KMS-11 (cell line): ENCODE measurements around the gene TMEM19.

ENCODE experiments used
- H2AFZ ChIP-seq: fragments of 200-600 bp; sonication (generic); 2 replicates; pipeline ENCODE4 v1.6.1; 2016; ENCODE audit warnings: antibody characterized with exemption, mixed run types, low read depth
- H3K27ac ChIP-seq: fragments of 200-600 bp; sonication (generic); 2 replicates; pipeline ENCODE4 v1.6.1; 2016; ENCODE audit warnings: mild to moderate bottlenecking, mixed run types
- H3K27me3 ChIP-seq: fragments of 200-600 bp; sonication (generic); 2 replicates; pipeline ENCODE4 v1.6.1; 2017; ENCODE audit warnings: mild to moderate bottlenecking, low read depth, mixed run types, moderate library complexity; ENCODE audit not compliant: insufficient read depth
- H3K36me3 ChIP-seq: fragments of 200-600 bp; sonication (generic); 2 replicates; pipeline ENCODE4 v1.6.1; 2017; ENCODE audit warnings: mild to moderate bottlenecking, mixed run types; ENCODE audit not compliant: insufficient read depth
- H3K4me1 ChIP-seq: fragments of 200-600 bp; sonication (generic); 2 replicates; pipeline ENCODE4 v1.6.1; 2016; ENCODE audit warnings: mild to moderate bottlenecking, low read depth, mixed run types; ENCODE audit not compliant: poor library complexity, severe bottlenecking
- H3K4me2 ChIP-seq: fragments of 200-600 bp; sonication (generic); 2 replicates; pipeline ENCODE4 v1.7.0; 2016; ENCODE audit warnings: mild to moderate bottlenecking, mixed run types
- H3K4me3 ChIP-seq: fragments of 200-600 bp; sonication (generic); IDR thresholded peaks from 2 replicates; pipeline ENCODE4 v1.6.1; 2017; ENCODE audit warnings: low read depth, low read length, mixed read lengths; ENCODE audit not compliant: insufficient read depth
- H3K79me2 ChIP-seq: fragments of 200-600 bp; sonication (generic); 2 replicates; pipeline ENCODE4 v1.6.1; 2016; ENCODE audit warnings: low read depth, mixed run types; ENCODE audit not compliant: insufficient read depth
- H3K9ac ChIP-seq: fragments of 200-600 bp; sonication (generic); 2 replicates; pipeline ENCODE4 v1.6.1; 2016; ENCODE audit warnings: mild to moderate bottlenecking, mixed run types
- H4K20me1 ChIP-seq: fragments of 200-600 bp; sonication (generic); 2 replicates; pipeline ENCODE4 v1.6.1; 2016; ENCODE audit warnings: mild to moderate bottlenecking, mixed run types; ENCODE audit not compliant: insufficient read depth
- CTCF ChIP-seq: fragments of 200-600 bp; sonication (generic); conservative IDR thresholded peaks from 2 replicates; pipeline ENCODE4 v1.6.1; 2017; ENCODE audit warnings: low read depth, mild to moderate bottlenecking, antibody characterized with exemption, low read length, moderate library complexity, mixed read lengths

Gene TMEM19

DNA sequence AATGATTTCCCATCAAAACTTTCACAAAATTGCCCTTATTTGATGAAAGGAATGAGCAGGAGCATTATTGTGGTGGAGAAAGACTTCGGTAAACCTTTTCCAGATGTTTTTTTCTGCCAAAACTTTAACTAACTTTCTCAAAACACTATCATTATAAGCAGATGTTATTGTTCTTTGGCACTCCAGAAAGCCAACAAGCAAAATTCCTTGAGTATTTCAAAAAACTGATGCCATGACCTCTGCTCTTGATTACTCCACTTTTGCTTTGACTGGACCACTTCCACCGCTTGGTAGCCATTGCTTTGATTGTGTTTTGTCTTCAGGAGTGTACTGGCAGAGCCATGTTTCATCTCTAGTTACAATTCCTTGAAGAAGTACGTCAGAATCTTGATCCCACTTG lies 39.1 kb downstream of the TMEM19 start:
- Histone ChIP-seq H3K4me2 (no peak overlapping the region), H3K4me3 (no peak overlapping the region), H3K27ac (no peak overlapping the region), H2AFZ (no peak overlapping the region), H3K4me1 (no peaks in the 10 kb centered on the region), H3K36me3 (no peaks in the 10 kb centered on the region), H3K27me3 (no peaks in the 10 kb centered on the region), H4K20me1 (no peaks in the 10 kb centered on the region), H3K79me2 (no peaks in the 10 kb centered on the region), H3K9ac (no peak overlapping the region)
- TF ChIP-seq CTCF: no peak

GRCh38 chr12:71726548-71726947 lies 40.7 kb downstream of the TMEM19 start:
- H3K4me3 ChIP-seq: no peak overlapping the region
- H3K27me3 ChIP-seq: no peaks in the 10 kb centered on the region
- H3K36me3 ChIP-seq: no peaks in the 10 kb centered on the region
- no peak overlapping the region for H2AFZ ChIP-seq
- no peak overlapping the region for H3K4me2 ChIP-seq
- H3K4me1 ChIP-seq: no peaks in the 10 kb centered on the region
- H4K20me1 ChIP-seq: no peaks in the 10 kb centered on the region
- H3K79me2 ChIP-seq: no peaks in the 10 kb centered on the region
- TF ChIP-seq CTCF: no peak
- H3K9ac ChIP-seq: no peak overlapping the region
- no peak overlapping the region for H3K27ac ChIP-seq

- Histone ChIP-seq H3K36me3 (no peaks in the 10 kb centered on the region), H3K4me3 (no peak overlapping the region), H4K20me1 (no peaks in the 10 kb centered on the region), H3K27me3 (no peaks in the 10 kb centered on the region), H3K9ac (no peak overlapping the region), H3K79me2 (no peaks in the 10 kb centered on the region), H3K27ac (no peak overlapping the region), H3K4me1 (no peaks in the 10 kb centered on the region), H3K4me2 (no peak overlapping the region), H2AFZ (no peak overlapping the region)
- no peak for TF ChIP-seq CTCF
Measured at GRCh38 chr12:71727958-71728357, 42.1 kb downstream of the TMEM19 start.

DNA sequence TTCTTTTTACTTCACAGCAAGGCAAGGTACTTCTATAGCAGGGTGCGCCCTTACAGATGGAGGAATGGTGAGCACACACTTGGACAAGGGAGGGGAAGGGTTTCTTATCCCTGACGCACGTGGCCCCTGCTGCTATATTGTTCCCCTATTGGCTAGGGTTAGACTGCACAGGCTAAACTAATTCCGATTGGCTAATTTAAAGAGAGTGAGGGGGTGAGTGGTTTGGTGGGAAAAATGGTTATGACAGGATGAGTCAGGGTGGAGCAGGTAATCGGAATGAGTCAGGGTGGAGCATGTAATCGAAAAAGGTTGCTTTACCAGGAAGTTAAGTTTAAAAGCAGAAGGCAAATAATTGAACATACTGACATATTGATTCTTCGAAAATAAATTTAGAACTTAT lies 45.1 kb downstream of the TMEM19 start:
- Histone ChIP-seq H3K27me3 (no peaks in the 10 kb centered on the region), H2AFZ (no peak overlapping the region), H3K27ac (no peak overlapping the region), H4K20me1 (no peaks in the 10 kb centered on the region), H3K36me3 (no peaks in the 10 kb centered on the region), H3K9ac (no peak overlapping the region), H3K4me3 (no peak overlapping the region), H3K4me1 (no peaks in the 10 kb centered on the region), H3K79me2 (no peaks in the 10 kb centered on the region), H3K4me2 (no peak overlapping the region)
- no peak for TF ChIP-seq CTCF
